GM18505 (cell line): ENCODE data around the gene MBOAT1.
"Not testable (repeated sequence)": the region's sequence is repeated elsewhere in the genome, so short reads cannot be mapped to it uniquely, and the experiment has no call there.

Experiments used
- ATAC-seq: cut with Tn5 transposase; IDR thresholded peaks from one replicate; pipeline ENCODE4 v1.9.1; 2021; ENCODE audit not compliant: unreplicated experiment
- POLR2A ChIP-seq: IDR thresholded peaks from 4 replicates; pipeline ENCODE4 v1.6.1; 2011; ENCODE audit warnings: borderline replicate concordance; ENCODE audit not compliant: insufficient read depth, insufficient read length; ENCODE audit errors: extremely low read depth

MBOAT1 gene

DNA sequence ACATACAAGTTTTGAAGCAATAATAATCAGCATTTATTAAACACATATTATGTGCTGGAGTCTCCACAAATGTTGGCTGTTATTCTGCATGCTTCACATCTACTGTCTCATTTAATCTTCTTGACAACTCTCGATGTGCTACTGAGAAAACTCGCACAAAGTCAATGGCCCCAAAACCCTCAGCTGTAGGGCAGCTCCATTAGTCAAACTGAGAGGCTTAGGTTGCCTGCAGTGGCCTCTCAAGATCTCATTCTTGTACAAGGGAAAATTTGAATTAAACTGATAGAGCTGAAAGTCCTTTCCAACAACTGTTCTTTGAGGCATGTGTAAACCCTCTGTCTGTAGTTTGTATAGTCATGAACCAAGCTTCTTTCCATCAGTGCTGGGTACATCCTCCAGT, 49.8 kb downstream of the MBOAT1 start:
- no peak for TF ChIP-seq POLR2A
- ATAC-seq: no peak

DNA sequence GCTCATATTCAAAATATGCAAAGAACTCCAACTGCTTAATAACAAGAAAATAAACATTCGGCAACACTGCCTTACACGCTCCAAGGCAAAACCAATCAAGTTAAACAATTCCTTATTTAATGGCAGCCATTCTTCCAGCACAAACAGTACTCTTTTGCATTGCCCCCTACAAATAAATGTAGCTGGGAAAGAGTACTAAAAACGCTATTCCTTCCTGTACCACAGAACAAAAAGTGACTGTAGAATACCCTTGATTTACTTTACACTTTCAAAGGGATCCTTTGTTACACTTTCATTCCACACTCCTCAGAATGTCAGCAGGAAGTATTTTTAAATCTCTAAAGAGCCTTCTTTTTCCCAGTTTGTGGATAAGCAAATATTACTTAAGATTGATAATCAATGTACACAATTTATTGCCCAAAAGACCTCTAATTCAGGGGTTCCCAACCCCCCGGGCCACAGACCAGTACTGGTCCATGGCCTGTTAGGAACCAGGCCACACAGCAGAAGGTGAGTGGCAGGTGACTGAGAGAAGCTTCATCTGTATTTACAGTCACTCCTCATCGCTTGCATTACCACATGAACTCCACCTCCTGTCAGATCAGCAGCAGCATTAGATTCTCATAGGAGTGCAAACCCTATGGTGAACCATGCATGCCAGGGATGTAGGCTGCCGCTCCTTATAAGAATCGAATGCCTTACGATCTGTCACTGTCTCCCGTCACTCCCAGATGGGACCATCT, 51.6 kb downstream of the MBOAT1 start:
- ATAC-seq: no peak
- TF ChIP-seq POLR2A: no peak

DNA sequence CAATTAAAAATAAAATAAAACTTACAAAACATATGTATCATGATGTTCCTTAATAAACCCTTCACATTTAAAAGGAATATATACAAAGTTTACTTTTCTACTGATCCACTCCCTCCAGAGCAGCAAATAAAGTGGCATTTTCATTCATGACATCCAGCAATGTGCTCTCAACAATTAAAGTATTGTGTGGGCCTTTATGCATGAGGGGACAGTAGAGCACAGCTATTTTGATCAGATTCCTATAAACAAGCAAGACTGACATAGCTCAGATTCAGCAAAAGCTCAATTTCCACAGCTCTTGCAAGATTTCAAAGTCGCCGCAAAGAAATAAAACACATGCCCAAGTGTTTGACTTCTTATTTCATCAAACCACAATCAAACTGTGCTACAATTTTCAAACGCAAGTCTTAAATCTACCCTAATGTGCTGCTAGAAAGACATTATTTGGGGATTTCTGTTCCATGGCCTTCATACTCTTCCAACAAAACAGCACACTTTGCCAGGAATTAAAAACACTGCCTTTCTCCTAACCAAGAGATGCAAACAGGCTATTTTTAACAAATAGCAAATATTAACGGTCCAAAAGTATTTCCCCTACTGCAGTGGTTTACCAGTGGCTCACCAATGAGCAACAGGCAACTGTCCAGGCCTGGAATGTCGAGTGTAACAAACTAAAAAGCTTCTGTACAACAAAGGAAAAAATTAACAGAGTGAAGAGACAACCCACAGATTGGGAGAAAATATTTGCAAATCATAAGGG, 52.3 kb downstream of the MBOAT1 start:
- ATAC-seq: no peak
- TF ChIP-seq POLR2A: no peak

DNA sequence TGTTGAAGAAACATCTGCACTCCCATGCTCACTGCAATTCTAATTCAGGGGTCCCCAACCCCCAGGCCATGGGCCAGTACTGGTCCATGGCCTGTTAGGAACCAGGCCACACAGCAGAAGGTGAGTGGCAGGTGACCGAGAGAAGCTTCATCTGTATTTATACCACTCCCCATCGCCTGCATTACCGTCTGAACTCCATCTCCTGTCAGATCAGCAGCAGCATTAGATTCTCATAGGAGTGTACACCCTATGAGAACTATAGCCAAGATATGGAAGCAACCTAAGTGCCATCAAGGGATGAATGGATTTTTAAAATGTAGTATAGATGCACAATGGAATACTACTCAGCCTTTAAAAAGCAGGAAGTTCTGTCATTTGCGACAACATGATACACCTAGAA, 53.2 kb downstream of the MBOAT1 start:
- no peak for TF ChIP-seq POLR2A
- ATAC-seq: no peak

DNA sequence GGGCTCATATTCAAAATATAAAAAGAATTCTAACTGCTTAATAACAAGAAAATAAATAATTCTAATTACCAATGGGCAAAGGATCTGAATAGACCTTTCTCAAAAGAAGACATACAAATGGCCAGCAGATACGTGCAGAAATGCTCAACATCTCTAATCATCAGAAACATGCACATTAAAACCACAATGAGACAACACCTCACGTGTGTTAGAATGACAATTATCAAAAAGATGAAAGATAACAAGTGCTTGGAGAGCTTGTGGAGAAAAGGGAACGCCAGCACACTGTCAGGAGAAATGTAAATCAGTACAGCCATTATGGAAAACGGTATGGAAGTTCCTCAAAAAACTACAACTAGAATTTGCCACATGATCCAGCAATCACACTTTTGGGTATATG, 53.6 kb downstream of the MBOAT1 start:
- no peak for TF ChIP-seq POLR2A
- no peak for ATAC-seq

DNA sequence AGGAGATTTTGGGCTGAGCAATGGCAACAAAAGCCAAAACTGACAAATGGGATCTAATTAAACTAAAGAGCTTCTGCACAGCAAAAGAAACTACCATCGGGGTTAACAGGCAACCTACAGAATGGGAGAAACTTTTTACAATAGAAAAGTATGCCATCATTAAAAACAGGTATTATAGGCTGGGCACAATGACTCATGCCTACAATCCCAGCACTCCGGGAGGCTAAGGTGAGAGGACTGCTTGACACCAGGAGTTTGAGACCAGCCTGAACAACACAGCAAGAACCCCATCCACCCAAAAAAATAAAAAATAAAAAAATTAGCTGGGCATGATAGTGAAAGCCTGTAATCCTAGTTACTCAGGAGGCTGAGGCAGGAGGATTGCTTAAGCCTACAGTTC, 55.4 kb downstream of the MBOAT1 start:
- TF ChIP-seq POLR2A: no peak
- ATAC-seq: no peak

DNA sequence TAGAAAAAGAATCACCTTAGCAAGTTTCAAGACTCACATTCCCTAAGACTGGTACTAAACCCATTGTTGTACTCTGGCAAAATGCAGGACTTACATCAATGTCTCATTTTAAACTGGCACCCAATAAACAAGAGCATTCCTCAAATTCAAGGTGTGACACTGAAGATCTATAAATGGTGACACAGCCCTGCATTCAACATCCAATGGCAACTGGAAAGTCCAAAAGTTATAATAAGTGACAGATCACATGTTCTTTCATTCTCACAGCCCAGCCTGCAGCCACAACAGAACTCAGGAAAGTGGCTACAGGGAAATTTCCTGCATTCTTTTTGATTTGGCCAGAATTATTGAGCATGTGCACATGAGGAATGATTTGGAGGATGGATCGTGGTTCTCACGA, 57.5 kb downstream of the MBOAT1 start:
- no peak for ATAC-seq
- no peak for TF ChIP-seq POLR2A

DNA sequence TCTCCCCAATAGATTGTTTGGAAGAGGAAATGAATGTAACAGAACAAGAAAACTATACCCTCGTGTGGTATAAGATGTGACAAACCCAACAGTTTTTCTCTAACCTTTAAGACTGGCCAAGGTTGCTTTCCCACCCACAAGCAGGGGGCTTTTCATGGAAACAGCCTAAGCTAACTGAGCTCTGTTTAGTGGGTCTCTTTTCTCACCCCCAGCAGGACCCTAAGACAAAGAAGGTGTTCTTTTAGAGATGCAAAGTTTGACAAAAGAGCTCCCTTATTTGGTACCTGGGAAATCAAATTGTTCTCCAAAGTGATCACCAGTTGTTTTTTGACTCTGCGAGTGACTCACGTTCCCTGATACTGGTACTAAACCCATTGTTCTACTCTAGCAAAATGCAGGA, 59.1 kb downstream of the MBOAT1 start:
- no peak for TF ChIP-seq POLR2A
- no peak for ATAC-seq

DNA sequence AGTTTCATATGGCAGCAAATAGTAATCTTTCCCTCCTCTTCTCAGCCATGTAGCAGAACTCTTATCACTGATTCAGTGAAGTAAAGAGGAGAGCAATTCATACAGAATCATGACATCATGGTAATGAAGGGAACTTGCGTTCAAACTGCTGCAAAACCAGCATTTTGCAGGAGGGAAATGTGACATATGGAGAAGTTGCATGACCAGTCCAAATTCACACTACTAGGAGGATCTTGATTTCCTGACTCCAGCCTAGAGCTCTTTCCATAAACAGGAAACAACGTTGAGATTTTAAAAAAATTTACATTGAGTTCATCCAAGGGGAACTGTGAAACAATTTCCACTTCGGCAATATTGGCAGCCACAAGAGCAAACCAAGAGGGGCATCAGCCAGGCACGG, 63.8 kb downstream of the MBOAT1 start:
- ATAC-seq: no peak
- TF ChIP-seq POLR2A: no peak

DNA sequence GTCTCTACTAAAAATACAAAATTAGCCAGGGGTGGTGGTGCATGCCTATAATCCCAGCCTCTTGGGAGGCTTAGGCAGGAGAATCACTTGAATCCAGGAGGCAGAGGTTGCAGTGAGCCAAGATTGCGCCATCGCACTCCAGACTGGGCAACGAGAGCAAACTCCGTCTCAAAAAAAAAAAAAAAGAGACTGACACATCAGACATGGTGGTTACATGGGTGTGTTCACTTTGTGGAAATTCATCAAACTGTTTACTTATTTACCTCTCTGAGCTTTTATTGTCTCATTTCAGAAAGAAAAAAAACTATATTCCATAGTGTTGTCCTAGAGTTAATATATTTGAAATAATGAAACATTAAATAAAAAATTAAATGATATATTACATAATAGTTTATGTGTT, 64.8 kb downstream of the MBOAT1 start:
- no peak for ATAC-seq
- no peak for TF ChIP-seq POLR2A

DNA sequence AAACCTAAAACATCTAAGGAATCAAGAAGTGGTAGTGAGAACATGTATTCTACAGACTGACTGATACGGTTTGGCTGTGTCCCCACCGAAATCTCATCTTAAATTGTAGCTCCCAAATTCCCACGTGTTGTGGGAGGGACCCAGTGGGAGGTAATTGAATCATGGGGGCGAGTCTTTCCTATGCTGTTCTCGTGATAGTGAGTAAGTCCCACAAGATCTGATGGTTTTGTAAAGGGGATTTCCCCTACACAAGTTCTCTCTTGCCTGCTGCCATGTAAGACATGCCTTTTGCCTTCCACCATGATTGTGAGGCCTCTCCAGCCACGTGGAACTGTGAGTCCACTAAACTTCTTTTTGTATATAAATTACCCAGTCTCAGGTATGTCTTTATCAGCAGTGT, 65.4 kb downstream of the MBOAT1 start:
- not testable (repeated sequence) for ATAC-seq

DNA sequence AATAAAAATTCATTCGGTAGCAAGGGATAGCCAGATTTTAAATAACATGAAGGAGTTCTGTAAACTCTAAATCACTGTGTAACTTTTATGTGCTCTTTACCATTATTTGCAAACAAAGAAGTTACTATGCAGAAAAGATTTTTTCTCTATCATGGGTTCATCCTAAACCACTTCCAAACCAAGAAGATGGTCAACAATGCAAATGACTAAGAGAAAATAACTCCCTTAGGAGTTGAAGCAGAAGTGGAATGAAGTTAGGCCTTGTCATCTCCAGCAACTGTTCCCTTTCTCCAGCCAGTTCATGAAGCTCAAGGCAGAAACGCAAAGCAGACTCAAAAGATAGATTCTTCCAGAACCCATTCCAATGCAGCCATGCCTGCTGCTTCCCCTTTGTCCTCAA, 66.0 kb downstream of the MBOAT1 start:
- ATAC-seq: no peak
- TF ChIP-seq POLR2A: no peak

DNA sequence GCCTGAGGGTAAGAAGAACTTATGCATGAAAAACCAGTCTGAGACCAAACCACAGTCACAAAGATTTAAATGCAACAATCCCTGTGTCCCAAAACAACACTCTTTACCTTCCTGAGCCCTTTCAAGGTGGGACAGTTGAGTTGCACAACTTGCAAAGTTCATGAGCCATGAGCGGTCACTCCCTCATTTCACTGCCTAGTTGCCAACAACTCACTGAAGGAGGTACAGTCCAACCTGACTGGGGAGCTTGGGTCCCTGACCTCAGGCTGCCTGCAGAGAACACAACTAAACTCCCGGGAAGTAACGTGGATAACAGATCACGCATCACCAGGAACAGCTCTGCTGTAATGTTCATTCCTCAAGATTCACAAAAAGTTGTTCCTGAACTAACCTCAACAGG, 69.4 kb downstream of the MBOAT1 start:
- ATAC-seq: no peak
- no peak for TF ChIP-seq POLR2A

DNA sequence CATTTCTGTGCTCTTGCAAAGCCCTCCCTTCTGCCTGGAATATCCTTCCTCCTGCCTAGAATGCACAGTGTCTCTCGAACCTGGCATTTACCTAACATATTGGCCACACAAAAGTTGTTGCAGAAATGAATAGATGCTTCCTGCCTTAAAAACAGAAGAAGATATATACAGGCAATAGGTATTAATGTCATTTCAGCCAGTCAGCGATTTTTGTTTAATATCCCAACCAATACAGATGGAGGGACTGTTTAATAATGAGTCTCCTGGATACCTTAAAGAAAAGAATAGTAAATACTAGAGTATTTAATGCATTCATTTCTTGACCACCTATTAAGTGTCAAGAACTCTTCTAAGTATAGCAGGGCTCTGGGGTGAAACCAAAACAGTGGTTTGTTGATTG, 70.3 kb downstream of the MBOAT1 start:
- no peak for TF ChIP-seq POLR2A
- ATAC-seq: no peak

DNA sequence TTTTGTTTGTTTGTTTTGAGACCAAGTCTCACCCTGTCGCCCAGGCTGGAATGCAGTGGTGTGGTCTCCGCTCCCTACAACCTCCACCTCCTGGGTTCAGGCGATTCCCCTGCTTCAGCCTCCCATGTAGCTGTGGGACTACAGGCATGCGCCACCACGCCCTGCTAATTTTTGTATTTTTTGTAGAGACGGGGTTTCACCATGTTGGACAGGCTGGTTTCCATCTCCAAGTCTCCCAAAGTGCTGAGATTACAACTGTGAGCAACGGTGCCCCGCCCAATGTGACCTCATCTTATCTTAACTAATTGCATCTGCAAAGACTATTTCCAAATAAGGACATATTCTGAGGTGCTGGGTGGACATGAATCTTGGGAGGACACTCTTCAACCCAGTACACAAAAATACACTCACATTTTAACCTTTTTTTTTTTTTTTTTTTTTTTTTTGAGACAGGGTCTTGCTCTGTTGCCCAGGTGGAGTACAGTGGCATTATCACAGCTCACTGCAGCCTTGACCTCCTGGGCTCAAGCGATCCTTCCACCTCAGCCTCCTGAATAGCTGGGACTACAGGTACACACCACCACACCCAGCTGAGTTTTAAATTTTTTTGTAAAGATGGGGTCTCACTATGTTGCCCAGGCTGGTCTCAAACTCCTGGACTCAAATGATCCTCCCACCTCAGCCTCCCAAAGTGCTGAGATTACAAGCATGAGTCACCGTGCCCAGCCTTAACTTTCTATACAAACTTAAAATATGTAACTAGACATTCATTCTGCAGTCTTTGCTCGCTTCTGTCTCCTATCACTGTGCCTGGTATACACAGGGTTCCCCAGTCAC, 72.9 kb downstream of the MBOAT1 start:
- not testable (repeated sequence) for ATAC-seq
